Heart right ventricle (tissue), 16 donors: ENCODE measurements around the gene DRAM2. TPM values are rescaled to one million over a fixed set of nuclear protein-coding genes. Genes with fewer than 3 reads are reported as not detected.

Experiments used
- ATAC-seq, 8 donors: fragments of 200-7000 bp; cut with Tn5 transposase; one replicate each; pipeline ENCODE4 v1.9.1; 2020; ENCODE audit warnings: mild to moderate bottlenecking in 8 of 8, moderate library complexity in 8 of 8, moderate number of reproducible peaks in 1 of 8
- DNase-seq, 2 donors: peaks; one replicate each; pipeline ENCODE4 v3.0.0-alpha.2; 2020
- H3K27ac ChIP-seq, 10 donors: fragments of 200-600 bp; sonication (generic) in 2 of 10; one replicate each; pipeline versions ENCODE4 v1.5.0 to v1.8.0; 2020 to 2022; ENCODE audit warnings: mild to moderate bottlenecking in 3 of 10
- H3K27me3 ChIP-seq, 7 donors: fragments of 200-600 bp; one replicate each; pipeline ENCODE4 v1.8.0; 2021 to 2022; ENCODE audit warnings: mild to moderate bottlenecking in 2 of 7
- H3K36me3 ChIP-seq, 9 donors: fragments of 200-600 bp; sonication (generic) in 1 of 9; one replicate each; pipeline versions ENCODE4 v1.5.0 to v1.8.0; 2020 to 2022; ENCODE audit warnings: mild to moderate bottlenecking in 2 of 9
- H3K4me1 ChIP-seq, 9 donors: fragments of 200-600 bp; sonication (generic) in 1 of 9; one replicate each; pipeline versions ENCODE4 v1.5.0 to v1.8.0; 2020 to 2022; ENCODE audit warnings: mild to moderate bottlenecking in 4 of 9
- H3K4me3 ChIP-seq, 10 donors: fragments of 200-600 bp; sonication (generic) in 2 of 10; one replicate each; pipeline versions ENCODE4 v1.5.0 to v1.8.0; 2020 to 2022; ENCODE audit warnings: mild to moderate bottlenecking in 7 of 10, moderate library complexity in 2 of 10
- H3K9me3 ChIP-seq, 11 donors: fragments of 200-600 bp in 10 of 11; sonication (generic) in 2 of 11; one replicate each; pipeline versions ENCODE4 v1.5.0 to v1.8.0; 2013 to 2022; ENCODE audit warnings: mild to moderate bottlenecking in 2 of 11, control low read depth in 1 of 11, moderate library complexity in 1 of 11
- WGBS, 2 donors: extraction: QIAGEN DNeasy Blood & Tissue Kit; methylation state at CpG; one replicate each; pipeline ENCODE4 v1.1.7; 2013; ENCODE audit warnings: inconsistent platforms in 1 of 2; 5-methylcytosine and 5-hydroxymethylcytosine counted together
- intact Hi-C, 10 donors: fragments of 100-400 bp; cut with DNase I; formaldehyde crosslinking; loops; one replicate each; pipeline versions ENCODE4 v1.11.1 to v1.14.2; 2022
- polyA plus RNA-seq, 2 donors: library from polyadenylated mRNA; stranded (reverse); fragments of 200-250 nt; gene quantifications; one replicate each; pipeline ENCODE4 v1.2.3, GENCODE V29; 2013
- total RNA-seq, 10 donors: library from RNA; stranded (reverse); fragmentation: NEBNext Ultra II Directional in 3 of 10; extraction: Animal tissue kit (Norgen Biotek cat#: 25700) in 3 of 10; gene quantifications; one replicate each; pipeline versions ENCODE4 v1.2.1 to v1.2.4, GENCODE V29; 2021 to 2023
- TF ChIP-seq, protein P1 (sequence below), 9 donors: fragments of 200-600 bp; sonication (generic) in 2 of 9; IDR thresholded peaks; one replicate each; pipeline versions ENCODE4 v1.5.0 to v1.8.0; 2021 to 2022; ENCODE audit warnings: antibody characterized with exemption in 9 of 9, mild to moderate bottlenecking in 5 of 9, moderate library complexity in 1 of 9
- donor health status: Arrhythmogenic right ventricular cardiomyopathy.
- donor health status: ischemic (EF 13 %, LVEDD 7.1; RV severe dilation, severe dysfunction).
- donor health status: healthy with polysubstance abuse.
- donor health status: DM: no; HTN: yes; CAD: no.
- donor health status: DM: no; HTN: no; CAD: no.
- donor health status: ischemic (EF 25% LVEDD 6.9; RV normal size, moderate dysfunction).
- donor health status: ischemic (EF 25% LVEDD 5.7; RV mildly dilated, moderate dysfunction).
- donor health status: healthy.
- donor health status: DM: yes; HTN: yes; CAD: no.
- donor health status: Ischemic cardiomyopathy.
- donor health status: ischemic (EF 35%, LVEDD 5.7; RV mildly dilated, moderate dysfunction).
- donor health status: nonischemic (EF 11% LVEDD 7.7; RV severe dilation, severe dysfunction).
- donor health status: DM: yes; HTN: yes; CAD: no.
- donor health status: PGD.
- donor health status: ischemic (EF 29% LVEDD 5.4; RV normal size, mild dysfunction).
- donor health status: nonischemic (EF 23%, LVEDD 6.1; RV moderate dilation, normal function).

DRAM2 gene
- total and polyA plus RNA-seq, 12 donors = 26.7 to 49.5 (median 34.5) TPM

GRCh38 chr1:111142356-111142975 is 2.6 kb upstream of the DRAM2 start:
- Histone ChIP-seq H3K36me3 (peaks cover 0 to 17% (median 0%) of the 10 kb centered on the region in 9 donors), H3K9me3 (no peaks in the 10 kb centered on the region), H3K27me3 (no peaks in the 10 kb centered on the region), H3K4me1 (peaks cover 3 to 61% (median 33%) of the 10 kb centered on the region in 9 donors), H3K4me3 (peak overlapping the region in 1 of 10 donors; percentile 89), H3K27ac (peak overlapping the region in 1 of 10 donors; percentile 98)
- TF ChIP-seq, protein P1, sequence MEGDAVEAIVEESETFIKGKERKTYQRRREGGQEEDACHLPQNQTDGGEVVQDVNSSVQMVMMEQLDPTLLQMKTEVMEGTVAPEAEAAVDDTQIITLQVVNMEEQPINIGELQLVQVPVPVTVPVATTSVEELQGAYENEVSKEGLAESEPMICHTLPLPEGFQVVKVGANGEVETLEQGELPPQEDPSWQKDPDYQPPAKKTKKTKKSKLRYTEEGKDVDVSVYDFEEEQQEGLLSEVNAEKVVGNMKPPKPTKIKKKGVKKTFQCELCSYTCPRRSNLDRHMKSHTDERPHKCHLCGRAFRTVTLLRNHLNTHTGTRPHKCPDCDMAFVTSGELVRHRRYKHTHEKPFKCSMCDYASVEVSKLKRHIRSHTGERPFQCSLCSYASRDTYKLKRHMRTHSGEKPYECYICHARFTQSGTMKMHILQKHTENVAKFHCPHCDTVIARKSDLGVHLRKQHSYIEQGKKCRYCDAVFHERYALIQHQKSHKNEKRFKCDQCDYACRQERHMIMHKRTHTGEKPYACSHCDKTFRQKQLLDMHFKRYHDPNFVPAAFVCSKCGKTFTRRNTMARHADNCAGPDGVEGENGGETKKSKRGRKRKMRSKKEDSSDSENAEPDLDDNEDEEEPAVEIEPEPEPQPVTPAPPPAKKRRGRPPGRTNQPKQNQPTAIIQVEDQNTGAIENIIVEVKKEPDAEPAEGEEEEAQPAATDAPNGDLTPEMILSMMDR (IDR thresholded peaks at IDR 0.05) = no peak
- DNase-seq = no peak
- intact Hi-C loops = no loop called here
- ATAC-seq = no peak
- 72 to 74% methylated on average over 5 of the region's 5 CpGs for WGBS, 2 donors

DNA sequence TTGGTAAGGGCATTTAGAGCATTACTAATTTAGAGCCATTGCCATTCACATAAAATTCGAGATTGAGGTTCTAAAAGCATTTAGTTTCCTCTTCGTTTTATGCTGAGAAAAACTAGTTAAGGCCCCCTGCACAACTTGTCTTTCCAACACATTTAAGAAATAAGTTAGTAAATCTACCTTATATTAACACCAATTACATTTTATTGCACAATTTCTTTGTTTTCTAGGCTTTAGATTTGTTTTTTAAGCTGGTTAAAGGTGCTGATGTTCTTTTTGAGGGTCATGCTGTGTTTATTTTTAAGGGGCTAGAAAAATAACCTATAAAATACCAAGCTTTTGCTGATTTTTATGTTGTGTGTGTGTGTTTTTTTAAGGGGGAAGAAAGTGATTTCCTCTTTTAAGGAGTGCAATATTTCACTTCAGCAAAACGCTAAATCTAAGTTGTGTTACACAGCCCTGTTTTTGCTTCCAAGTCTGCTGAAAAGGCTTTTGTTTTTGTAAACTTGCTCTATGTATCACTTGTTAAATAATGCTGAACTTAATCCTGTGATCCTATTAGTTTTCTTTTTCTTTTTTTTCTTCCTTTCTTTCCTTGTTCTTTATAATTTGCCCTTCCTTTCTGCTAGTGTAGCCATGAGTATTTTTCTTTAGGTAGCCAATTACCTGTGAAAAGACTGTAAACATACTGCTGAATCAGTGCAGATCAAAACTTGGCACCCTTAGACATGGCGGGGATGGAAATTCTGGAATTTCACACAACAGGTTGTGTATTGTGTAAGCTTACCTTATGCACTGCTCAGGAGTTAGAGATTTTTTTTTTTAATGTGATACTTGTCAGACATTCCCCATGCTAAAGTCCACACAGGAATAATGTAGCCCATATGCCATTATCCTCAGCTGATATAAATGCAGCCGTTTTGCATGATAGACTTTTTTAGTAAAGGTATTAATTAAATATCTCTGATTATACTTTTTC is 1.6 kb upstream of the DRAM2 start:
- peaks cover 0 to 24% (median 1%) of the 10 kb centered on the region in 9 donors for H3K36me3 ChIP-seq
- 44 to 53% methylated on average over 5 of the region's 5 CpGs for WGBS, 2 donors
- H3K4me1 ChIP-seq = peaks cover 3 to 55% (median 33%) of the 10 kb centered on the region in 9 donors
- no peaks in the 10 kb centered on the region for H3K27me3 ChIP-seq
- ATAC-seq = no peak
- DNase-seq = no peak
- intact Hi-C loops = no loop called here
- H3K27ac ChIP-seq = peak overlapping the region in 3 of 10 donors; percentile 92 to 98 (median 96)
- peak overlapping the region in 9 of 10 donors; percentile 67 to 95 (median 88) for H3K4me3 ChIP-seq
- no peaks in the 10 kb centered on the region for H3K9me3 ChIP-seq
- TF ChIP-seq, protein P1 (IDR thresholded peaks at IDR 0.05) = no peak

DNA sequence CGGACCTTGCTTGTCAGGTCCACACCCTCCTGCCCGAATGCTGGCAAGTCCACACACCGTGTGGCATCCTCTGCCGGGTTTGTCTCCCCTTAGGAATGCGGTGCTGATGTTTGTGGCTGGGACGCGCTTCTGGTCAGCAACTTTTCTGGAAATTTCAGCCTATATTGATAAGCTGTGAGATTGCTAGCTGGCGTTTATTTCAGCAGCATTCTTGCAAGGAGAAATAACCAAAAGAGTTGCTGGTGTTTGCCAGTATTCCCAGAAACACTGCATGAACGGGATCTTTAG is 731 bp upstream of the DRAM2 start:
- TF ChIP-seq, protein P1 (IDR thresholded peaks at IDR 0.05) = no peak
- peak overlapping the region; percentile 67 to 96 (median 88) for H3K4me3 ChIP-seq
- peak overlapping the region; percentile 76 to 98 (median 94) for H3K27ac ChIP-seq
- no peaks in the 10 kb centered on the region for H3K9me3 ChIP-seq
- H3K4me1 ChIP-seq = peaks cover 3 to 53% (median 33%) of the 10 kb centered on the region in 9 donors
- H3K36me3 ChIP-seq = peaks cover 0 to 33% (median 10%) of the 10 kb centered on the region in 9 donors
- intact Hi-C loops = no loop called here
- no peak for ATAC-seq
- no peak for DNase-seq
- H3K27me3 ChIP-seq = no peaks in the 10 kb centered on the region
- 0 to 1% methylated on average over 9 of the region's 9 CpGs for WGBS, 2 donors

- WGBS, 2 donors = 0% methylated on average over 33 of the region's 33 CpGs
- TF ChIP-seq, protein P1 (IDR thresholded peaks at IDR 0.05) = no peak
- ATAC-seq = peak; percentile 15 to 66 (median 57)
- Histone ChIP-seq H3K27me3 (no peaks in the 10 kb centered on the region), H3K9me3 (no peaks in the 10 kb centered on the region), H3K36me3 (peaks cover 0 to 38% (median 13%) of the 10 kb centered on the region in 9 donors), H3K27ac (peak overlapping the region; percentile 76 to 98 (median 94)), H3K4me3 (peak overlapping the region; percentile 67 to 96 (median 88)), H3K4me1 (peaks cover 3 to 61% (median 33%) of the 10 kb centered on the region in 9 donors)
- DNase-seq = peak in 1 of 2 donors; percentile 39
- intact Hi-C loops = no loop called here
Measured at GRCh38 chr1:111139324-111139955, 453 bp downstream of the DRAM2 start.
